HL-60/S4 treated with phorbol 12-myristate 13-acetate at 8.2 ng/mL for 4 days and 3 days (cell line): ENCODE data around the gene AMD1.

Experiments used
- in situ Hi-C: fragments of 300-500 bp; cut with MboI; formaldehyde crosslinking; loops from 2 replicates; pipeline ENCODE4 v1.15.0; 2022; ENCODE audit warnings: low sequenced_read_pairs

AMD1 gene

DNA sequence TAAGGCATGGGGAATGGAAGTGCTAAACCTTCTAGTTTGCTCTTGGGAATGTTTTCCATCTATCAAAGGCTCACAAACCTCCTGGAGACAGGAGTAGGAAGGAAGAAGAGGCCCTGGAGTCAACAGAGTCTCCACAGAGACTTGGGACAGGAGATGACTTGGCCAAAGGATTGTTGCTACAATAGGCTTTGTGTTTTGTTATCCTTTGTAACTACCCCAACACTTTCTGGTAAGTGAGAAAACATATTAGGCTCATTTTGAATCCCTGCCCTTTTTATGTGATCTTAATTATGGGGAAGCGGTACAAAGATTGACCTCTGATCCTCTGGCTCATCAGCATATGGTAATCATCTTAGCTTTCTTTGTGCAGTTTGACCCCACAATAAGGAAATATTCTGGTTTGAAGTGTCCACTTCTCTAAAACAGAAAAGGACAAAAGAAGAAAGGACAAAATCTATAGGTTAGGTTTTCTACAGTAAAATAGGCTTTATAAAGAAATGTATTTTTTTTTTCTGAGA lies 59.9 kb downstream of the AMD1 start:
- in situ Hi-C loops: loop anchor here (25.0 kb wide), 1 partner anchor 247 kb away; no protein-coding TSS in a partner anchor

DNA sequence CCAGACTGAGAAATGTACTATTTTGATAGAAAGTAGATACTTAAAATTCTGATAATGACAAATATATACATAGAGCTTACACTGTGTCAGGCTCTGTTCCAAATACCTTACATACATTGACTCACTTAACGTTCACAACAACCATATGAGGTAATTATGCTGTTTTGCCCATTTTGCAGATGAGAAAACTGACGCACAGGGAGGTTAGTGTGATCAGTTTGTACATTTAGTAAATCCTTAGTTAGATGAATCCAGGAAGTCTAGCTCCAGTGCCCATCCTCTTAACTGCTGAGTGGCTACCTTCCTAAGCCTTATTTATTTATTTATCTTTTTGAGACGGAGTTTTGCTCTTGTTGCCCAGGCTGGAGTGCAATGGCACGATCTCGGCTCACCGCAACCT lies 60.6 kb downstream of the AMD1 start:
- in situ Hi-C loops: loop anchor here (25.0 kb wide), 1 partner anchor 248 kb away; no protein-coding TSS in a partner anchor

DNA sequence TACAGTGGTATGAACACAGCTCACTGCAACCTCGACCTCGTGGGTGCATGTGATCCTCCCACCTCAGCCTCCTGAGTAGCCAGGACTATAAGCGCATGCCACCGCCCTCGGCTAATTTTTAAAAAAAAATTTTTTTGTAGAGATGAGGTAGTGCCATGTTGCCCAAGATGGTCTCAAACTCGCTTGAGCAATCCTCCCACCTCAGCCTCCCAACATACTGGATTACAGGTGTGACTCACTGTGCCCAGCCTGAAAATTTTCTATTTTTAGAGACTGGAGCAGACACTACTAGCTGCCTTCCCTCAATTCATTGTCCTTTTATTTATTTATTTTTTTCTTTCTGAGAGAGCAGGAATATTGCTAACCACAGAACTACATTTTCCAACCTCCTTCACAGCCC lies 63.6 kb downstream of the AMD1 start:
- in situ Hi-C loops: loop anchor here (25.0 kb wide), 1 partner anchor 251 kb away; no protein-coding TSS in a partner anchor

DNA sequence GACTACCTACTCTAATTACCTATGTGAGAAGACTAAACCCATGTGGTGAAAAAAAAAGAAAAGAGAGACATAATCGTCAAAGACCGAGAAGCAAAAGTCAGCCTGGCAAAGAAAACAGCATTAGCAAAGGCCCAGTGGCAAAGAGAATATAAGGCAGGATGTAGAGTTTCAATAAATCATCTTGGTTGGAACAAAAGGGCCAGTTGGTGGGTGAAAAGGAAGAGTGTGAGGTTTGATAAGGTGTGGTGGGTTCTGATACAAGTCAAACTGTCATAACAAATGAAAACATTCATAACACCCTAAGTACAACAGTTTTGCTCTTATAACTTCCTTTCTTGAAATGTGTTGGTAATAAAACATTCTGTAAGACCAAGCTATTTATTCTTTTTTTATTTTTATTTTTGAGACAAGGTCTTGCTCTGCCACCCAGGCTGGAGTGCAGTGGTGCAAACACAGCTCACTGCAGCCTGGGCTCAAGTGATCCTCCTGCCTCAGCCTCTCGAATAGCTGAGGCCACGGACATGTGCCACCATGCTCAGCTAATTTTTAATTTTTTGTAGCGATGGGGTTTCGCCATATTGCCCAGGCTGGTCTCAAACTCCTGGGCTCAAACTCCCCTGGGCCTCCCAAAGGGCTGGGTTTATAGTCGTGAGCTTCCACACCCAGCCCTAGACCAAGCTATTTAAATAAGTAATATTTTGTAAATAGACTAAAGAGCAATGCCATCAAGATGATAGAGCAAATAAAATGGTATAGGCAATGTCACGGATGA lies 65.0 kb downstream of the AMD1 start:
- in situ Hi-C loops: loop anchor here (25.0 kb wide), 1 partner anchor 252 kb away; no protein-coding TSS in a partner anchor

DNA sequence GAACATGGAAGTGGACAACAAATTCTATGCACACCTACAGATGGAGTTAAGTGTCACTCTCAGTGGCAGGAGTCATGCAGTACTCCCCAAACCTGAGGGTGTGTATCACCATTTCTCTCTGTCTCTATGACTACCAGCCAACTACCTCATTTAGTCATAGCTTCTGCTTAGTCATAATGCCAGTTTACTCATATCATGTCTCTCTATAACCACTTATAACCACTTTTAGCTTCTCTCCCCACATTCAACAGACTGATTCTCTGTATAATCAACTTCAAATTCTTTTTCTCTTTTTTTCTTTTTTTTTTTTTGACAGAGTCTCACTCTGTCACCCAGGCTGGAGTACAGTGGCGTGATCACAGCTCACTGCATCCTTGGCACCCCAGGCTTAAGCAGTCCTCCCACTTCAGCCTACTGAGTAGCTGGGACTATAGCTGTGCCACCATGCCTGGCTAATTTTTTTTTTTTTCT lies 70.1 kb downstream of the AMD1 start:
- in situ Hi-C loops: loop anchor here (25.0 kb wide), 1 partner anchor 257 kb away; no protein-coding TSS in a partner anchor
